ENCODE measurements around the gene PARP2. TPM values are rescaled to one million over a fixed set of nuclear protein-coding genes. Genes with fewer than 3 reads are reported as not detected.
A peak's percentile ranks its signal among the peaks of the same experiment; 100 is the strongest.

Gene PARP2
- 10 to 100 TPM; 11.9 to 15.5 TPM for total RNA-seq
- long read RNA-seq, donor 1, partial matches to known transcripts: 1 of 7 reads
- long read RNA-seq, donor 1, other reads (novel, unspliced or antisense): 3 of 7 reads
- long read RNA-seq, donor 2, transcript PARP2-202 (16 exons, 1,881 nt): major isoform, 27 of 39 reads
- long read RNA-seq, donor 2, partial matches to known transcripts: 7 of 39 reads
- long read RNA-seq, donor 2, other reads (novel, unspliced or antisense): 5 of 39 reads

DNA sequence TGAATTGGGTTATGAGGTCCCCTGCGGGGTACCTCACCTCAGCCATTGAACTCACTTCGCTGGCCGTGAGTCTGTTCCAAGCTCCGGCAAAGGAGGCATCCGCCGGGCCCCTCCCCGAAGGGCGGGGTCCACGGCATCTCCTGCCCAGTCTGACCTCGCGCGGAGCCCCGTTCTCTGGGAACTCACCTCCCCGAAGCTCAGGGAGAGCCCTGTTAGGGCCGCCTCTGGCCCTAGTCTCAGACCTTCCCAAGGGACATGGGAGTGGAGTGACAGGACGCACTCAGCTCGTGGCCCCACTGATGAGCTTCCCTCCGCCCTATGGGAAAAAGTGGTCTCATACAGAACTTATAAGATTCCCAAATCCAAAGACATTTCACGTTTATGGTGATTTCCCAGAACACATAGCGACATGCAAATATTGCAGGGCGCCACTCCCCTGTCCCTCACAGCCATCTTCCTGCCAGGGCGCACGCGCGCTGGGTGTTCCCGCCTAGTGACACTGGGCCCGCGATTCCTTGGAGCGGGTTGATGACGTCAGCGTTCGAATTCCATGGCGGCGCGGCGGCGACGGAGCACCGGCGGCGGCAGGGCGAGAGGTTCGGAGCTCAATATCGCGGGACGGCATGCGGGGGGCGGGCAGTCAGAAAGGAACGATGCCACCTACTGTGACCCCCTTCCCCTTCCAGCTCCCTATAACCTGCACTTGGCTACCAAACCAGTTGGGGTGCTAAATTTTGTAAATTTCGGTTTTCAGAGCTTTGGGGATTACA, at the start of gene PARP2:
TSS of gene PARP2 (plus strand) at position 544 of the 770 bp plus-strand sequence. CDS start at position 551, 7 bp downstream.
- intact Hi-C loops (cut with DNase I): loop anchor here in 1 of 2 donors (10.0 kb wide), 1 partner anchor 342 kb away; the partner anchor contains the start of genes ANG and RNASE4
- peak; percentile 99 for DNase-seq (ENCODE audit: low spot score)

DNA sequence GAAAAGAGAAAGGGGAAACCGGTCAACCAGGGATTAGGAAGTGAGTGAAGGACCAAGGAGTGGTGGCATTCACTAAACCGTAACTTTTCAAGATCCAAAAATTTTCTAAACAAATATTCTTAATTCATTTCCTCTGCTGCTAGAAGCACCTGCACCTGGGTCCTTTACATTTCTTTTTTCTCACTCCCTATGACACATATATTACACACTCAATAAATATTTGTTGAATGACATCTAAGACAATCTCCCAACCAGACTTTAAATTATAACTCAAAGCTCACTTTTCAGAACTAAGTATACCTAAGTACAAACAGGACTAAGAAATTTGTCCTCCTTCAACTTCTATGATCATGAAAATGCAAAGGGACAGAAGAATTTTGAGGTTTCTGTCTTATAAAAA, 48.8 kb upstream of the PARP2 start:
- DNase-seq (ENCODE audit: low spot score): no peak
- intact Hi-C loops (cut with DNase I): no loop called here

DNA sequence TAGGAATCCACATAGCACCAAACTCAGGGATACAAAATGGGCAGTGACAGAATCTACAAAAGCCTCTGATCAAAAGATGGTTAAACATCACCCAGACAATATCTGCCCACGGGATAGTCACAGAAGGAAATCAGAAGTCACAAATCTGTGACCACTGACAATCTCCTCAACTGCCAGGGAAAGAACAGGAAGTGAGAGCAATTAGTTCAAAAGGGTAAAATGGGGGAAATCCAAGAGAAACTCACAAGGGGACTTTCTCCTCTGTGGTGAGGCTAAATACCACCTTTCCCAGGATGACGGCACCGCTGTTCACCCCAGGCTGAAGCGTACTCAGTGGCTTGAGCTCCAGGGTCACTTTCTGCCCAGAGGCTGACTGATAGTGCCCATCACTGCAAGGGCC, 48.4 kb upstream of the PARP2 start:
- intact Hi-C loops (cut with DNase I): no loop called here
- no peak for DNase-seq (ENCODE audit: low spot score)

GRCh38 chr14:20302042-20302755, 41.2 kb upstream of the PARP2 start:
- intact Hi-C loops (cut with DNase I): no loop called here
- DNase-seq (ENCODE audit: low spot score): no peak

DNA sequence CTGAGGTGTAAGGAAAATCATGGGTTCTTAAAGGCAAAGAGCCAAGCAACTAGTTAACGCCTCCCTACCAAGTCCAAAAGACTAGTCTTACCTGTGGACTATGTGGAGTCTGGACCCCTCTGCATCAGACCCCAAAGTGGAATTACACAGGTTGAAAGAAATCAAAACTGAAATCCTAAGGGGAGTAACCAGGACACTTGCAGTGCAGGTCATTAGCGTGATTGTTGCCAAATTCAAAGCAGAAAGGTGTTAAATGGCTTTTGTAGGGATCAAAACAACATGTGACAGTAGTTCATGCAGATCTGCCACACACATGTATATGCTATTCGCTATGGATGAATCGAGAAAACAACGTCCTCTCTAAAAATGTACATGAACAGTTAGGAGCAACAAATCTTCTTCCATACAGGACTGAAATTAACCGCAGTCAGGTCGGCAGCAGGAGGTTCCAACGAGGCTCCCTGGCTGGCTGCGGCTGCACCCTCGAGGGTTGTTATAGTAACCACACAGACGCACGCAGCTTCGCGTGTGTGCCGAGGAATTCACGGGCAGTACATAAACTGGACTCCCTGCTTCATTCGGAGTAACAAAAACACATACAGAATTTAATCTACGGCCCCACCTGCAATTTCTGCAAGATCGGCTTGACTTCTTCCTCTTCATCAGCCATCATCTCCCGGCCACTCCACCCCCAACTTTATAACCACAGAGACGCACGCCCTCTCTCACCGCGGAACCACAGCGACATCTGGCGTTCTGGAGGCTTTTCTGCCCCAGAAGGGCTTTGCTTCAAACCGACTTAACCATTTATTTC, 38.0 kb upstream of the PARP2 start, which contains the start of gene TTC5:
TSS of gene TTC5 (minus strand) at position 687 of the 814 bp plus-strand sequence. CDS start at position 673, 14 bp downstream.
- intact Hi-C loops (cut with DNase I): no loop called here
- peak; percentile 94 for DNase-seq (ENCODE audit: low spot score)

DNA sequence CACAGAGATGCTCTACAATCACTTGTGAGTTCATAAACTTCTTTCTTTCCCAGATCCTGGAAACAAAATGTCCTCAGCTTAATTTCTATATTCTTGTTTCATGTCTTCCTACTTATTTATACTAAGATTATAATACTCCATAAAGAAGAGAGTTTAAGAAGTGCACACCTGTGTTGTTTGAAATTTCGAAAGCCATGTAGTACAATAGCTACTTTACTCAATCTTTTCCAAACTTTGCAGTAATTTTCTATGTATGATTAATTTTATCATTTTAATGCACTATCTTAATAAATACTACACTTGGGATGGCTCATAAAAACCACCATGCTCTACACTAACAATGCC, 37.4 kb upstream of the PARP2 start:
- intact Hi-C loops (cut with DNase I): no loop called here
- no peak for DNase-seq (ENCODE audit: low spot score)

GRCh38 chr14:20314026-20314425, 29.4 kb upstream of the PARP2 start:
- intact Hi-C loops (cut with DNase I): no loop called here
- no peak for DNase-seq (ENCODE audit: low spot score)

GRCh38 chr14:20317720-20318119, 25.7 kb upstream of the PARP2 start:
- DNase-seq (ENCODE audit: low spot score): no peak
- intact Hi-C loops (cut with DNase I): no loop called here

GRCh38 chr14:20327005-20327869, 16.2 kb upstream of the PARP2 start:
- DNase-seq (ENCODE audit: low spot score): no peak

DNA sequence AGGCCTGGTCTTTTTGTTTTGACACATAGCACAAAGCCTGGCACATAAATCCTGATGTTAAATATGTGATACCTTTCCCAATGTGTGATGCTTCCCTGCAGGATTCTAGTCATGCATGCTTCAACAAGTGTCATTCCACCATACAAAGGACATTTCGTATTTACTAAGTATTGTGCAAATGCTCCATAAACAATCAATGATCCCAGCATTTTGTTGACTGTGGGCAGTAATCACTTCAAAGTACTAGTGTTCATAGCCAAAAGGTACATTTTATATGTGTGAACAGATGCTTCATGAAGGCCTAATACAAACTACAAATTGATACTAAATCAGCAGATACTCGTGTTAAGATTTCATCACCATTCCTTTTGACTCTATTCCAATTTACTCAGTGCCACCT, 14.7 kb upstream of the PARP2 start:
- DNase-seq (ENCODE audit: low spot score): no peak
- intact Hi-C loops (cut with DNase I): loop anchor here in 1 of 2 donors (10.0 kb wide), 1 partner anchor 276 kb away; no protein-coding TSS in a partner anchor

More at GRCh38 chr14:20327005-20327869, 16.2 kb upstream of the PARP2 start:
- intact Hi-C loops (cut with DNase I): loop anchor here in 1 of 2 donors (10.0 kb wide), 1 partner anchor 278 kb away; no protein-coding TSS in a partner anchor

DNA sequence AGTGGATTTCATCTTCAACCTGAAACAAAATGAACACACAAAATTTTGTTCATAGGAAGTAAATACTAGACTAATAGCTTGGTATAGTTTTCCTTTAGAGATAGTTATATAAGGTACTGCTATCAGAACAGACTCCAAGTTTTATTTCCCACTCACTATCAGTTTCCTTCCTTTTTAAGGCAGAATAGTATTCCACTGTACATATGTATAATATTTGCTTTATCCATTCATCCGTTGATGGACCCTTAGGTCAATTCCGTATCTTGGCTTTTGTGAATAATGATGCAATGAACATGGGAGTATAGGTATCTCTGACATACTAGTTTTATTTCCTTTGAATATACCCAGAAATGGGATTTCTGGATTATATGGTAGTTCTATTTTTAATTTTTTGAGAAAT, 14.1 kb upstream of the PARP2 start:
- intact Hi-C loops (cut with DNase I): loop anchor here in 1 of 2 donors (10.0 kb wide), 1 partner anchor 275 kb away; no protein-coding TSS in a partner anchor
- DNase-seq (ENCODE audit: low spot score): no peak

DNA sequence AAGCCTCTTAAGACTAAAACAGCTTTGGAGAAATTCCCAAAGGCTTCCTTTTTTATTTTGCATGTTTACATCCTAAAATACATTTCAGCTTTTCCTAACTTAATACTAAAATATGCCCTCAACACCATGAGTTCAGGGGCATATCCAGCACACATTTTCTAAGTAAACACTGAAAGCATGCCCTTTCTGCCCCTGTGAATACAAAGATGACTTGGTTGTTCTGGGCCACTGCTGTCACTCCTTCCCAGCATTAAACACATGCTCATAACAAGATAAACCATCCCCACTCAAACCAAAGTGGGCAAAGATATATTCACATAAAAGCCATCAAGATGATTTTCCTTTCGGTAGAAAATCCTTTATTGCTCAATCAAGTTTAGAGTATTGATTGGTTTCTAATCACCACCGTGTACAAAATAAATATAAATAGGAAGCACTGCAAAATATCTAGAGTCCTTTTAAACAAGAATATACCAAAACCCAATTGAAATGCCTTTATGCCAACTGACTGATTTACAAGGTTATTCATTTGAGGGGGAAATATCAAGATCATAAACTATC, 12.3 kb upstream of the PARP2 start:
- intact Hi-C loops (cut with DNase I): loop anchor here (10.0 kb wide), 3 partner anchors 124 to 354 kb away; partner anchors contain the start of genes ANG (in 1 of the 2), APEX1 (in 1 of the 2), OSGEP (in 1 of the 2) and RNASE4 (in 1 of the 2)
- no peak for DNase-seq (ENCODE audit: low spot score)

- DNase-seq (ENCODE audit: low spot score): no peak
- intact Hi-C loops (cut with DNase I): loop anchor here (10.0 kb wide), 3 partner anchors 122 to 352 kb away; partner anchors contain the start of genes ANG (in 1 of the 2), APEX1 (in 1 of the 2), OSGEP (in 1 of the 2) and RNASE4 (in 1 of the 2)
Measured at GRCh38 chr14:20332431-20332787, 11.0 kb upstream of the PARP2 start.

DNA sequence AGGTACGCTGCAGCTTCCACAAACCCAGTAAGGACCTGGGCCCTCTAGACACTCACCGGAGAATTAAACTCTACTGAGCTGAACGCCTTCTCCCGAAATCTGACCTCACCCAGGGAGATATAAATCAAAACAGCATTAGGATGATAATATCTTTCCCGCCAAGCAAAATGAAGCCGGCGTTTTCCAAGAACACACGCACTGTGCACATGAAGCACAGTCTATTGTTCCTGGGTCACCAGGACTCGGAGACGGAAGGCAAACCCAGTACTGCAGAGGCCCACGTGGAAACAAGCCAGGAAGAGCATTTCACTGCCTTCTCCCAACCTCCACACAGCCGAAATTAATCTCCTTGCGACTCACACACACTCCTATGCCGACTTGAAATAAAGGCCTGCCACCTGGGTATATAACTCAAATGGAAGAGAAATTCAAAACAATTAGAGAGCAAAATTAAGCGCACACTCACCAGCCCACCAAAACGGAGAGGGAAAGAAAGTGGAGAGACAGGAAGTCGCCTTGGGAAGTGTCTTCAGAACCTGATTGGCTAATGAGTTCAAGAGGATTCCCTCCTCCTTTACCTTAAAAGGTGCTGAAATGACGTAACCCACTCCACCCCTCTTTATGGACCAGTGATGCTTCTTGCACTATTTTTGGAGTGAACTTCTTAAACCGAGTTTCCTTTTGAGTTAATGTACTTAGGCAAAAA, 10.5 kb upstream of the PARP2 start, which contains the start of gene CCNB1IP1:
TSS of gene CCNB1IP1 (minus strand) at position 492 of the 706 bp plus-strand sequence. CDS start 16,756 bp downstream, outside the sequence.
- intact Hi-C loops (cut with DNase I): loop anchor here (10.0 kb wide), 3 partner anchors 122 to 352 kb away; partner anchors contain the start of genes ANG (in 1 of the 2), APEX1 (in 1 of the 2), OSGEP (in 1 of the 2) and RNASE4 (in 1 of the 2)
- DNase-seq (ENCODE audit: low spot score): no peak

GRCh38 chr14:20333494-20333841, 10.0 kb upstream of the PARP2 start:
- DNase-seq (ENCODE audit: low spot score): no peak
- intact Hi-C loops (cut with DNase I): loop anchor here (10.0 kb wide), 3 partner anchors 121 to 351 kb away; partner anchors contain the start of genes ANG (in 1 of the 2), APEX1 (in 1 of the 2), OSGEP (in 1 of the 2) and RNASE4 (in 1 of the 2)

DNA sequence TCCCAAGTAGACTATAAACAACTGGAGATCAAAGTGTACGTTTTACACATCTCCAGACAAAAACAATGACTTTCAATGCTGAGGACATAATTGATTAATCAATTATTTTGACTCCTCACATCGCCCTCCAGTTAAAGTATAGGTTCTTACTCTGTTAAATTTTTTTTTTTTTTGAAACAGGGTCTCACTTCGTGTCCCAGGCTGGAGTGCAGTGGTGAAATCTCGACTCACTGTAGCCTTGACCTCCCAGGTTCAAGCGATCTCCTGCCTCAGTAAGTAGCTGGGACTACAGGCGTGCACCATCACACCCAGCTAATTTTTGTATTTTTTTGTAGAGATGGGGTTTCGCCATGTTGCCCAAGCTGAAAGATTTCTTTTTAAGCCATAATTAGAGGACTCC, 9.4 kb upstream of the PARP2 start:
- no peak for DNase-seq (ENCODE audit: low spot score)
- intact Hi-C loops (cut with DNase I): loop anchor here (10.0 kb wide), 3 partner anchors 121 to 351 kb away; partner anchors contain the start of genes ANG (in 1 of the 2), APEX1 (in 1 of the 2), OSGEP (in 1 of the 2) and RNASE4 (in 1 of the 2)
